DND-41 (cell line): ENCODE measurements around the gene PRSS2.

Source experiments
- EZH2 ChIP-seq: IDR thresholded peaks from 3 replicates; pipeline ENCODE4 v1.6.1; 2012; ENCODE audit warnings: borderline replicate concordance, low read depth, mild to moderate bottlenecking, moderate library complexity, low read length, inconsistent platforms; ENCODE audit not compliant: severe bottlenecking
- TF ChIP-seq, protein P1 (sequence below): IDR thresholded peaks from 2 replicates; pipeline ENCODE4 v1.5.1; 2012; ENCODE audit warnings: borderline replicate concordance, low read length, moderate library complexity, mild to moderate bottlenecking; ENCODE audit not compliant: poor library complexity, severe bottlenecking; ENCODE audit errors: extremely low read depth

DNA sequence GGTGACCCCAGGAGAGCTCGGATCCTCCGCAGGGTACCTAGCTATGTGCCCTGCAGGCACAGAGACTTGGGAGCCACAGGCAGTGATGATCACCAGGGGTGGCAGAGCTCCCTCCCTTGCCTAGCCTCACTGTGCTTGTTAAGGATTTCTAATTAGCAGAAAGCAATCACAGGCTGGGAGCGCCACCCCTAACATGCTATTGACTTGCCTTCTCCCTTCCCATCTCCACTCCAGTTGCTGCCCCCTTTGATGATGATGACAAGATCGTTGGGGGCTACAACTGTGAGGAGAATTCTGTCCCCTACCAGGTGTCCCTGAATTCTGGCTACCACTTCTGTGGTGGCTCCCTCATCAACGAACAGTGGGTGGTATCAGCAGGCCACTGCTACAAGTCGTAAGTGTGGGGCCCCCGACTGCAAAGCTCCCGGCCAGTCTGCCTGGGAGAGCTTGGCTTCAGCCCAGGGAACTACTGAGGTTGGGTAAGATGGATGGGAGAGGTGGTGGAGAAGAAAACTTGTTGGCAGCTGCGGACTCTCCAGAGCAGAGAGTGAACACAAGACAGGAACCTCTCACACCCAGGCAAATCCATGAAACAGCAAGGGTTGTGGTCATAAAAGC lies 20.3 kb upstream of the PRSS2 start:
- no peak for TF ChIP-seq EZH2
- TF ChIP-seq, protein P1, sequence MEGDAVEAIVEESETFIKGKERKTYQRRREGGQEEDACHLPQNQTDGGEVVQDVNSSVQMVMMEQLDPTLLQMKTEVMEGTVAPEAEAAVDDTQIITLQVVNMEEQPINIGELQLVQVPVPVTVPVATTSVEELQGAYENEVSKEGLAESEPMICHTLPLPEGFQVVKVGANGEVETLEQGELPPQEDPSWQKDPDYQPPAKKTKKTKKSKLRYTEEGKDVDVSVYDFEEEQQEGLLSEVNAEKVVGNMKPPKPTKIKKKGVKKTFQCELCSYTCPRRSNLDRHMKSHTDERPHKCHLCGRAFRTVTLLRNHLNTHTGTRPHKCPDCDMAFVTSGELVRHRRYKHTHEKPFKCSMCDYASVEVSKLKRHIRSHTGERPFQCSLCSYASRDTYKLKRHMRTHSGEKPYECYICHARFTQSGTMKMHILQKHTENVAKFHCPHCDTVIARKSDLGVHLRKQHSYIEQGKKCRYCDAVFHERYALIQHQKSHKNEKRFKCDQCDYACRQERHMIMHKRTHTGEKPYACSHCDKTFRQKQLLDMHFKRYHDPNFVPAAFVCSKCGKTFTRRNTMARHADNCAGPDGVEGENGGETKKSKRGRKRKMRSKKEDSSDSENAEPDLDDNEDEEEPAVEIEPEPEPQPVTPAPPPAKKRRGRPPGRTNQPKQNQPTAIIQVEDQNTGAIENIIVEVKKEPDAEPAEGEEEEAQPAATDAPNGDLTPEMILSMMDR = no peak
